Keratinocyte (primary cell): ENCODE measurements around the gene VGLL3. TPM values are rescaled to one million over a fixed set of nuclear protein-coding genes. Genes with fewer than 3 reads are reported as not detected.

Experiments used
- DNase-seq: peaks from one replicate; pipeline ENCODE4 v3.0.0-alpha.2; 2011; ENCODE audit warnings: low read depth, missing footprints, low spot score
- FAIRE-seq: peaks from 2 replicates; lab custom pipeline; 2011; peaks lifted over from hg19 to GRCh38; lab: Jason Lieb, UNC
- H2AFZ ChIP-seq: 2 replicates; pipeline ENCODE4 v1.6.0; 2012; ENCODE audit warnings: low read length, control low read depth, inconsistent platforms; ENCODE audit not compliant: control insufficient read depth
- H3K27ac ChIP-seq: 2 replicates; pipeline ENCODE4 v1.5.1; 2011; ENCODE audit warnings: low read length; ENCODE audit not compliant: control insufficient read depth, insufficient read depth
- H3K27me3 ChIP-seq: 3 replicates; pipeline ENCODE4 v1.6.0; 2011; ENCODE audit warnings: low read length; ENCODE audit not compliant: control insufficient read depth, insufficient read depth; ENCODE audit errors: extremely low read depth
- H3K36me3 ChIP-seq, 2 experiments: 2 replicates in 1 of 2; 3 replicates in 1 of 2; pipeline ENCODE4 v1.5.1; 2011; ENCODE audit warnings: low read length in 2 of 2, mild to moderate bottlenecking in 1 of 2; ENCODE audit not compliant: control insufficient read depth in 2 of 2, insufficient read depth in 2 of 2; ENCODE audit errors: extremely low read depth in 1 of 2
- H3K4me1 ChIP-seq: 3 replicates; pipeline ENCODE4 v1.5.1; 2011; ENCODE audit warnings: low read length; ENCODE audit not compliant: control insufficient read depth, insufficient read depth; ENCODE audit errors: extremely low read depth
- H3K4me2 ChIP-seq: 3 replicates; pipeline ENCODE4 v1.6.0; 2011; ENCODE audit warnings: low read depth, low read length; ENCODE audit not compliant: control insufficient read depth, insufficient read depth; ENCODE audit errors: extremely low read depth
- H3K4me3 ChIP-seq, 3 experiments: fragments of 200-600 bp in 1 of 3; sonication (generic) in 1 of 3; 2 replicates in 2 of 3; 3 replicates in 1 of 3; pipeline ENCODE4 v1.5.1; 2011 to 2016; ENCODE audit warnings: low read length in 3 of 3, mild to moderate bottlenecking in 3 of 3, control low read depth in 2 of 3, inconsistent platforms in 1 of 3, low read depth in 1 of 3, mixed read lengths in 1 of 3, mixed run types in 1 of 3, moderate library complexity in 1 of 3; ENCODE audit not compliant: control insufficient read depth in 2 of 3, insufficient read depth in 2 of 3; ENCODE audit errors: extremely low read depth in 1 of 3
- H3K79me2 ChIP-seq: 2 replicates; pipeline ENCODE4 v1.6.0; 2012; ENCODE audit warnings: low read length; ENCODE audit not compliant: control insufficient read depth, insufficient read depth
- H3K9ac ChIP-seq: 3 replicates; pipeline ENCODE4 v1.6.0; 2011; ENCODE audit warnings: low read length; ENCODE audit not compliant: control insufficient read depth, insufficient read depth; ENCODE audit errors: extremely low read depth
- H3K9me1 ChIP-seq: 3 replicates; pipeline ENCODE4 v1.6.0; 2011; ENCODE audit warnings: low read length; ENCODE audit not compliant: control insufficient read depth, insufficient read depth; ENCODE audit errors: extremely low read depth
- H3K9me3 ChIP-seq: 2 replicates; pipeline ENCODE4 v1.5.1; 2012; ENCODE audit warnings: low read depth, low read length; ENCODE audit not compliant: control insufficient read depth
- H4K20me1 ChIP-seq: 3 replicates; pipeline ENCODE4 v1.6.0; 2011; ENCODE audit warnings: low read length; ENCODE audit not compliant: control insufficient read depth, insufficient read depth; ENCODE audit errors: extremely low read depth
- CTCF ChIP-seq, 3 experiments: IDR thresholded peaks in 1 of 3; conservative IDR thresholded peaks in 1 of 3; optimal IDR thresholded peaks in 1 of 3; 2 replicates in 2 of 3; 3 replicates in 1 of 3; pipeline versions ENCODE3 to v1.5.1; 2011; ENCODE audit warnings: low read length in 3 of 3, mild to moderate bottlenecking in 3 of 3, moderate library complexity in 2 of 3, control low read depth in 1 of 3, inconsistent platforms in 1 of 3; ENCODE audit not compliant: insufficient read depth in 2 of 3; ENCODE audit errors: extremely low read depth in 1 of 3
- EZH2 ChIP-seq: IDR thresholded peaks from one replicate; pipeline ENCODE4 v1.6.1; 2012; ENCODE audit warnings: inconsistent platforms, mild to moderate bottlenecking, low read length, moderate library complexity
- dilution Hi-C: fragments of 300-500 bp; cut with MboI; formaldehyde crosslinking; loops from one replicate; pipeline ENCODE4 v1.7.0; 2020; ENCODE audit warnings: low sequenced_read_pairs; ENCODE audit not compliant: extremely low pct_ligation_motif_present
- polyA plus RNA-seq, 5 experiments: library from polyadenylated mRNA; depleted of rRNA in 3 of 5; stranded (reverse) in 3 of 5; stranded (forward) in 1 of 5; unstranded in 1 of 5; fragments of >200 nt; gene quantifications; 1 replicate in 1 of 5; 2 replicates in 3 of 5; 3 replicates in 1 of 5; pipeline versions ENCODE4 v1.2.1 to v1.2.3, GENCODE V29; 2011 to 2012; ENCODE audit warnings: missing spikeins in 2 of 5, low read depth in 1 of 5, low replicate concordance in 1 of 5

VGLL3 gene
- polyA plus RNA-seq, 1 donor (not counting 4 experiments of a cell fraction or from before 2014, with no cell fraction given) = 2.6 TPM

- FAIRE-seq (peak; percentile 49), DNase-seq (no peak)
- H2AFZ ChIP-seq = no peak overlapping the region
- no peaks in the 10 kb centered on the region for H4K20me1 ChIP-seq
- H3K9me1 ChIP-seq = no peaks in the 10 kb centered on the region
- dilution Hi-C loops = no loop called here
- H3K9ac ChIP-seq = no peak overlapping the region
- H3K27me3 ChIP-seq = no peaks in the 10 kb centered on the region
- H3K27ac ChIP-seq = no peak overlapping the region
- no peaks in the 10 kb centered on the region for H3K79me2 ChIP-seq
- peaks cover 0 to 2% of the 10 kb centered on the region in 2 experiments for H3K36me3 ChIP-seq
- H3K4me2 ChIP-seq = no peak overlapping the region
- H3K9me3 ChIP-seq = no peaks in the 10 kb centered on the region
- TF ChIP-seq CTCF (optimal IDR thresholded peaks at IDR 0.05 in 1 of 3, IDR thresholded peaks at IDR 0.05 in 1 of 3, conservative IDR thresholded peaks at IDR 0.05 in 1 of 3; ENCODE audit: extremely low read depth in 1 of 3, insufficient read depth in 2 of 3, low read length in 3 of 3) (no peak), EZH2 (no peak)
- no peak overlapping the region for H3K4me3 ChIP-seq
- H3K4me1 ChIP-seq = peaks cover 15% of the 10 kb centered on the region
These were observed 39.6 kb downstream of the VGLL3 start for GRCh38 chr3:86951322-86951721.

GRCh38 chr3:86950717-86951116 lies 40.2 kb downstream of the VGLL3 start:
- Histone ChIP-seq H2AFZ (no peak overlapping the region), H3K36me3 (peaks cover 0 to 2% of the 10 kb centered on the region in 2 experiments), H3K4me2 (no peak overlapping the region), H4K20me1 (no peaks in the 10 kb centered on the region), H3K4me3 (no peak overlapping the region), H3K4me1 (peaks cover 15% of the 10 kb centered on the region), H3K79me2 (no peaks in the 10 kb centered on the region), H3K27me3 (no peaks in the 10 kb centered on the region), H3K9me1 (no peaks in the 10 kb centered on the region), H3K27ac (no peak overlapping the region), H3K9ac (no peak overlapping the region), H3K9me3 (no peaks in the 10 kb centered on the region)
- TF ChIP-seq CTCF (optimal IDR thresholded peaks at IDR 0.05 in 1 of 3, IDR thresholded peaks at IDR 0.05 in 1 of 3, conservative IDR thresholded peaks at IDR 0.05 in 1 of 3; ENCODE audit: extremely low read depth in 1 of 3, insufficient read depth in 2 of 3, low read length in 3 of 3) (no peak), EZH2 (no peak)
- dilution Hi-C loops = no loop called here
- DNase-seq = no peak
- FAIRE-seq = no peak
